CD14-positive monocyte (primary cell): ENCODE measurements around the gene GRIK4. TPM values are rescaled to one million over a fixed set of nuclear protein-coding genes. Genes with fewer than 3 reads are reported as not detected.

Experiments
- DNase-seq, 3 donors: peaks; one replicate each; pipeline ENCODE4 v3.0.0-alpha.2; 2011 to 2022
- H2AFZ ChIP-seq: 2 replicates; pipeline ENCODE4 v1.6.0; 2012; ENCODE audit warnings: mild to moderate bottlenecking, low read depth, low read length, inconsistent platforms; ENCODE audit not compliant: insufficient read depth, poor library complexity, severe bottlenecking
- H3K27ac ChIP-seq, 2 donors: 1 replicate in 1 of 2; 2 replicates in 1 of 2; pipeline ENCODE4 v1.5.1; 2012 to 2013; ENCODE audit warnings: low read length in 2 of 2, control low read depth in 1 of 2, inconsistent platforms in 1 of 2, low read depth in 1 of 2, mild to moderate bottlenecking in 1 of 2
- H3K27me3 ChIP-seq, 2 donors: one replicate each; pipeline versions ENCODE4 v1.6.0 to v1.6.1; 2011 to 2013; ENCODE audit warnings: low read length in 2 of 2; ENCODE audit not compliant: control insufficient read depth in 2 of 2, insufficient read depth in 2 of 2
- H3K36me3 ChIP-seq, 2 donors: replicated peaks in 1 of 2; 1 replicate in 1 of 2; 2 replicates in 1 of 2; pipeline versions ENCODE4 v1.5.1 to v1.6.1; 2012 to 2013; ENCODE audit warnings: low read length in 2 of 2, control low read depth in 1 of 2, inconsistent platforms in 1 of 2, mild to moderate bottlenecking in 1 of 2; ENCODE audit not compliant: insufficient read depth in 2 of 2, control insufficient read depth in 1 of 2
- H3K4me1 ChIP-seq, 2 donors: 1 replicate in 1 of 2; 2 replicates in 1 of 2; pipeline versions ENCODE4 v1.5.1 to v1.6.1; 2012 to 2013; ENCODE audit warnings: low read length in 2 of 2, control low read depth in 1 of 2, inconsistent platforms in 1 of 2, mild to moderate bottlenecking in 1 of 2, moderate library complexity in 1 of 2; ENCODE audit not compliant: insufficient read depth in 2 of 2, control insufficient read depth in 1 of 2
- H3K4me2 ChIP-seq: replicated peaks from 2 replicates; pipeline ENCODE3; 2012; ENCODE audit warnings: low read length, moderate library complexity, mild to moderate bottlenecking; ENCODE audit not compliant: poor library complexity, severe bottlenecking; ENCODE audit errors: extremely low read depth
- H3K4me3 ChIP-seq, 3 experiments: fragments of 200-600 bp in 1 of 3; sonication (generic) in 1 of 3; replicated peaks in 1 of 3; 1 replicate in 2 of 3; 2 replicates in 1 of 3; pipeline ENCODE4 v1.5.1; 2011 to 2013; ENCODE audit warnings: low read length in 3 of 3, mild to moderate bottlenecking in 3 of 3, control low read depth in 2 of 3, low read depth in 2 of 3, inconsistent platforms in 1 of 3, moderate library complexity in 1 of 3
- H3K79me2 ChIP-seq: 2 replicates; pipeline ENCODE4 v1.6.0; 2012; ENCODE audit warnings: mild to moderate bottlenecking, control low read depth, inconsistent platforms, low read length, moderate library complexity; ENCODE audit not compliant: insufficient read depth
- H3K9ac ChIP-seq: 2 replicates; pipeline ENCODE4 v1.6.0; 2017; ENCODE audit warnings: low read length, mild to moderate bottlenecking; ENCODE audit not compliant: insufficient read depth, poor library complexity, severe bottlenecking
- H3K9me3 ChIP-seq, 2 donors: replicated peaks in 1 of 2; 1 replicate in 1 of 2; 2 replicates in 1 of 2; pipeline versions ENCODE4 v1.5.1 to v1.6.1; 2012 to 2013; ENCODE audit warnings: low read length in 2 of 2, control low read depth in 1 of 2; ENCODE audit not compliant: control insufficient read depth in 1 of 2, insufficient read depth in 1 of 2
- H4K20me1 ChIP-seq: 2 replicates; pipeline ENCODE4 v1.6.0; 2012; ENCODE audit warnings: mild to moderate bottlenecking, low read length, control low read depth, moderate library complexity; ENCODE audit not compliant: insufficient read depth
- H3K27ac Mint-ChIP-seq, 7 donors: one replicate each; pipeline ENCODE4 v1.8.0; 2020; ENCODE audit warnings: mild to moderate bottlenecking in 7 of 7, mixed read lengths in 7 of 7, moderate library complexity in 6 of 7, inconsistent platforms in 2 of 7
- H3K27me3 Mint-ChIP-seq, 3 donors: one replicate each; pipeline ENCODE4 v1.8.0; 2021 to 2022; ENCODE audit warnings: low read depth in 3 of 3, mild to moderate bottlenecking in 3 of 3, mixed read lengths in 3 of 3, moderate library complexity in 3 of 3, inconsistent platforms in 1 of 3
- H3K36me3 Mint-ChIP-seq, 2 donors: one replicate each; pipeline ENCODE4 v1.8.0; 2020; ENCODE audit warnings: mixed read lengths in 2 of 2, inconsistent platforms in 1 of 2, mild to moderate bottlenecking in 1 of 2
- H3K4me1 Mint-ChIP-seq: one replicate; pipeline ENCODE4 v1.8.0; 2020; ENCODE audit warnings: mild to moderate bottlenecking, mixed read lengths
- H3K4me3 Mint-ChIP-seq, 2 donors: one replicate each; pipeline ENCODE4 v1.8.0; 2020; ENCODE audit warnings: mild to moderate bottlenecking in 2 of 2, mixed read lengths in 2 of 2, moderate library complexity in 1 of 2
- H3K9me3 Mint-ChIP-seq, 7 donors: one replicate each; pipeline ENCODE4 v1.8.0; 2020 to 2022; ENCODE audit warnings: mixed read lengths in 7 of 7, mild to moderate bottlenecking in 6 of 7, moderate library complexity in 6 of 7, inconsistent platforms in 2 of 7
- WGBS: methylation state at CpG from one replicate; pipeline ENCODE4 v1.1.5; 2013; ENCODE audit warnings: missing lambda C conversion rate; ENCODE audit not compliant: insufficient coverage; 5-methylcytosine and 5-hydroxymethylcytosine counted together
- intact Hi-C, 2 donors: fragments of 100-400 bp; cut with micrococcal nuclease; formaldehyde crosslinking; loops; one replicate each; pipeline versions ENCODE4 v1.15.0 to v1.15.1; 2023
- polyA plus RNA-seq, 3 donors: library from polyadenylated mRNA; depleted of rRNA in 1 of 3; unstranded in 2 of 3; stranded (reverse) in 1 of 3; fragments of 300-500 nt in 2 of 3; fragments of >200 nt in 1 of 3; fragmentation: Illumina TruSeq in 2 of 3; gene quantifications; 1 replicate in 2 of 3; 2 replicates in 1 of 3; pipeline ENCODE4 v1.2.3, GENCODE V29; 2012 to 2021
- TF ChIP-seq, protein P1 (sequence below): fragments of 200-600 bp; IDR thresholded peaks from one replicate; pipeline ENCODE4 v1.8.0; 2022; ENCODE audit warnings: antibody characterized with exemption, mild to moderate bottlenecking

GRIK4 gene
- polyA plus RNA-seq, 3 donors: not detected

DNA sequence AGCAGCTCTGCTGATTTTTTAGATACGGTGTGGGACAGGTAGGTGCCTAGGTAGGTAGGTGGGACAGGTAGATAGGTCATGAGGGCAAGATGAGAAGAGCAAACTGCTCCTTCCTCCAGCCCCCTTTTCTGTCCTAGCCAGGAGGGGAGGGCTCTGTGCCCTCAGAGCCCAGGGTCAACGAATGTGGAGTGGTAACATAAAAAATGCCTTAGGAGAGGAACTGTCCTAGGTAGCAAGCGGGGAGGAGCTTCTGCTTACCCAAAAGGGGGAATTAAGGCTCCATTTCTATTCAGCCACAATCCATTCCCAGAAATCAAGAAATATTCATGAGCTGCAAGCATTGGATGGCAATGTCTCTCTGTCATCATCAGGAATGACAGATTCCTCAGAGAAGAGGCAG lies 234.8 kb downstream of the GRIK4 start:
- Mint-ChIP-seq H3K9me3 (peaks cover 0 to 2% (median 0%) of the 10 kb centered on the region in 7 donors), H3K27ac (no peak overlapping the region), H3K4me3 (no peak overlapping the region), H3K4me1 (no peaks in the 10 kb centered on the region), H3K27me3 (peaks cover 7 to 13% (median 9%) of the 10 kb centered on the region in 3 donors), H3K36me3 (no peaks in the 10 kb centered on the region)
- DNase-seq: no peak
- Histone ChIP-seq H3K4me2 (no peak overlapping the region), H3K27ac (no peak overlapping the region), H3K9me3 (no peaks in the 10 kb centered on the region), H3K27me3 (no peaks in the 10 kb centered on the region), H3K9ac (no peak overlapping the region), H3K4me1 (no peaks in the 10 kb centered on the region), H3K79me2 (no peaks in the 10 kb centered on the region), H3K36me3 (no peaks in the 10 kb centered on the region), H4K20me1 (no peaks in the 10 kb centered on the region), H3K4me3 (no peak overlapping the region), H2AFZ (no peak overlapping the region)
- TF ChIP-seq, protein P1, sequence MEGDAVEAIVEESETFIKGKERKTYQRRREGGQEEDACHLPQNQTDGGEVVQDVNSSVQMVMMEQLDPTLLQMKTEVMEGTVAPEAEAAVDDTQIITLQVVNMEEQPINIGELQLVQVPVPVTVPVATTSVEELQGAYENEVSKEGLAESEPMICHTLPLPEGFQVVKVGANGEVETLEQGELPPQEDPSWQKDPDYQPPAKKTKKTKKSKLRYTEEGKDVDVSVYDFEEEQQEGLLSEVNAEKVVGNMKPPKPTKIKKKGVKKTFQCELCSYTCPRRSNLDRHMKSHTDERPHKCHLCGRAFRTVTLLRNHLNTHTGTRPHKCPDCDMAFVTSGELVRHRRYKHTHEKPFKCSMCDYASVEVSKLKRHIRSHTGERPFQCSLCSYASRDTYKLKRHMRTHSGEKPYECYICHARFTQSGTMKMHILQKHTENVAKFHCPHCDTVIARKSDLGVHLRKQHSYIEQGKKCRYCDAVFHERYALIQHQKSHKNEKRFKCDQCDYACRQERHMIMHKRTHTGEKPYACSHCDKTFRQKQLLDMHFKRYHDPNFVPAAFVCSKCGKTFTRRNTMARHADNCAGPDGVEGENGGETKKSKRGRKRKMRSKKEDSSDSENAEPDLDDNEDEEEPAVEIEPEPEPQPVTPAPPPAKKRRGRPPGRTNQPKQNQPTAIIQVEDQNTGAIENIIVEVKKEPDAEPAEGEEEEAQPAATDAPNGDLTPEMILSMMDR: no peak
- intact Hi-C loops: no loop called here
- no CpG with 5 or more reads among the region's 3 CpGs for WGBS

DNA sequence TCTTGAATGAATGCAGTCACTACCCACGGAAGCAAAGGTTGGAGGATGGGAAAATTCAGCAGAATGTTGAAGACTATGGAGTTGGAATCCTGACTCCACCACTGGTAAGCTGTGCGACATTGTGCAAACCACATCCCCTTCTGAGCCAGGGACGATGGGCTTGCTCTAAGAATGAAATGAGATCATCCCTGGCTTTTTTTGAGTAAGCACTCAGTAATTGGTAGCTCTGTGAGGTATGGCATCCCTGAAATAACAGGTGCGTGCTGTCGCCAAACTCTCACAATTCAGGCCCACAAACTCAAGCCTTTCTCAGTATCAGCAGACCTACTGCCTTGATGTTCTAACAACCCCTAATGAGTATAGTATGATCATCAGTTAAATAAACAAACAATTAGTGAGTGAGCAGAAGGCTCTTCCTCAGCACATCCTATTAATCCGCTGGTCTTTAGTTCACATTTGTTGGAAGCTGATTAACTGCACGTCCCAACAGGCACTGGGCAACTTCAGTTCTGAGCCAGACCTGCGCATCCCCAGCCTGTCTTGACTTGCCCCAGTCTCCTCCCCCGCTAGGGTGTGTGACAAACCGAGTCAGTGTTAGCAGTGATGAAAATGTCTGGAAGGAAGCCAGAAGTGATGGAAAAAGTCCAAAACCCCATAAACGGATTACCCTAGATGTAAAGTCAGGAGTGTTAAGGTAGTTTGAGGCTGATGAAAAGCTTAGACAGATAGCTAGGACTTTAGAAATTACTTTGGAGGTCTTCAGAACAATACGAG lies 235.5 kb downstream of the GRIK4 start:
- Mint-ChIP-seq H3K4me1 (no peaks in the 10 kb centered on the region), H3K9me3 (peaks cover 0 to 2% (median 0%) of the 10 kb centered on the region in 7 donors), H3K27me3 (peaks cover 3 to 13% (median 7%) of the 10 kb centered on the region in 3 donors), H3K4me3 (no peak overlapping the region), H3K27ac (no peak overlapping the region), H3K36me3 (no peaks in the 10 kb centered on the region)
- Histone ChIP-seq H3K9me3 (no peaks in the 10 kb centered on the region), H3K4me3 (no peak overlapping the region), H3K36me3 (no peaks in the 10 kb centered on the region), H3K27ac (no peak overlapping the region), H3K4me1 (no peaks in the 10 kb centered on the region), H3K9ac (no peak overlapping the region), H3K4me2 (no peak overlapping the region), H2AFZ (no peak overlapping the region), H3K79me2 (no peaks in the 10 kb centered on the region), H4K20me1 (no peaks in the 10 kb centered on the region), H3K27me3 (no peaks in the 10 kb centered on the region)
- intact Hi-C loops: no loop called here
- TF ChIP-seq, protein P1: no peak
- DNase-seq: no peak
- WGBS: 59% methylated on average over 4 of the region's 12 CpGs
